Dermis blood vessel endothelial cell (primary cell): Measurements from ENCODE around the gene SGO2. TPM values are rescaled to one million over a fixed set of nuclear protein-coding genes. Genes with fewer than 3 reads are reported as not detected.
"Not testable (repeated sequence)": the region's sequence is repeated elsewhere in the genome, so short reads cannot be mapped to it uniquely, and the experiment has no call there.

Experiments
- DNase-seq: peaks from one replicate; pipeline ENCODE4 v3.0.0; 2010
- total RNA-seq: library from RNA; depleted of rRNA; stranded (reverse); fragments of >200 nt; gene quantifications from 2 replicates; pipeline ENCODE4 v1.2.3, GENCODE V29; 2014

Gene SGO2
- total RNA-seq, 1 donor from 2014 or later, result 4.9 TPM

GRCh38 chr2:200523158-200523557 is 2.8 kb upstream of the SGO2 start:
- DNase-seq, result no peak

GRCh38 chr2:200523604-200524003 is 2.4 kb upstream of the SGO2 start:
- DNase-seq, result no peak

- no peak for DNase-seq
Measured at GRCh38 chr2:200525066-200525465, 941 bp upstream of the SGO2 start.

GRCh38 chr2:200525551-200525881 is 491 bp upstream of the SGO2 start:
- DNase-seq, result no peak

GRCh38 chr2:200528228-200528627 is 2.2 kb downstream of the SGO2 start:
- DNase-seq, result no peak

- no peak for DNase-seq
Measured at GRCh38 chr2:200533754-200534153, 7.7 kb downstream of the SGO2 start.

- DNase-seq, result no peak
Measured at GRCh38 chr2:200534572-200534971, 8.6 kb downstream of the SGO2 start.

GRCh38 chr2:200538139-200538538 is 12.1 kb downstream of the SGO2 start:
- DNase-seq, result no peak

GRCh38 chr2:200540793-200541192 is 14.8 kb downstream of the SGO2 start:
- no peak for DNase-seq

GRCh38 chr2:200566596-200566995 is 40.6 kb downstream of the SGO2 start:
- not testable (repeated sequence) for DNase-seq

GRCh38 chr2:200567932-200568331 is 41.9 kb downstream of the SGO2 start:
- DNase-seq, result no peak

GRCh38 chr2:200575957-200576356 is 50.0 kb downstream of the SGO2 start:
- peak; percentile 37 for DNase-seq

- DNase-seq, result no peak
Measured at GRCh38 chr2:200577027-200577426, 51.0 kb downstream of the SGO2 start.

- DNase-seq, result peak; percentile 31
Measured at GRCh38 chr2:200578778-200579177, 52.8 kb downstream of the SGO2 start.

- DNase-seq, result no peak
Measured at GRCh38 chr2:200584639-200585038, 58.6 kb downstream of the SGO2 start.

GRCh38 chr2:200585340-200585729 is 59.3 kb downstream of the SGO2 start:
- no peak for DNase-seq

- peak; percentile 42 for DNase-seq
Measured at GRCh38 chr2:200585730-200586643, 60.0 kb downstream of the SGO2 start, which contains the start of gene AOX1. Gene AOX1 (plus strand): TSS chr2:200586014. CDS start chr2:200586109, 95 bp downstream.

GRCh38 chr2:200586644-200586975 is 60.6 kb downstream of the SGO2 start:
- no peak for DNase-seq

GRCh38 chr2:200587007-200587616 is 61.1 kb downstream of the SGO2 start:
- no peak for DNase-seq

GRCh38 chr2:200588076-200588678 is 62.2 kb downstream of the SGO2 start:
- no peak for DNase-seq

GRCh38 chr2:200590090-200590489 is 64.1 kb downstream of the SGO2 start:
- no peak for DNase-seq

- no peak for DNase-seq
Measured at GRCh38 chr2:200591308-200591707, 65.3 kb downstream of the SGO2 start.

- DNase-seq, result peak; percentile 42
Measured at GRCh38 chr2:200592406-200593075, 66.5 kb downstream of the SGO2 start.
